NCI-H345 treated with DMSO at 0.1 percent for 48 hours (cell line): ENCODE measurements around the gene PRCC.
"Not testable (repeated sequence)": the region's sequence is repeated elsewhere in the genome, so short reads cannot be mapped to it uniquely, and the experiment has no call there.

Experiments used
- DNase-seq: peaks from one replicate; lab custom pipeline; 2025; ENCODE audit not compliant: unreplicated experiment; lab: John Stamatoyannopoulos, UW

Gene PRCC

DNA sequence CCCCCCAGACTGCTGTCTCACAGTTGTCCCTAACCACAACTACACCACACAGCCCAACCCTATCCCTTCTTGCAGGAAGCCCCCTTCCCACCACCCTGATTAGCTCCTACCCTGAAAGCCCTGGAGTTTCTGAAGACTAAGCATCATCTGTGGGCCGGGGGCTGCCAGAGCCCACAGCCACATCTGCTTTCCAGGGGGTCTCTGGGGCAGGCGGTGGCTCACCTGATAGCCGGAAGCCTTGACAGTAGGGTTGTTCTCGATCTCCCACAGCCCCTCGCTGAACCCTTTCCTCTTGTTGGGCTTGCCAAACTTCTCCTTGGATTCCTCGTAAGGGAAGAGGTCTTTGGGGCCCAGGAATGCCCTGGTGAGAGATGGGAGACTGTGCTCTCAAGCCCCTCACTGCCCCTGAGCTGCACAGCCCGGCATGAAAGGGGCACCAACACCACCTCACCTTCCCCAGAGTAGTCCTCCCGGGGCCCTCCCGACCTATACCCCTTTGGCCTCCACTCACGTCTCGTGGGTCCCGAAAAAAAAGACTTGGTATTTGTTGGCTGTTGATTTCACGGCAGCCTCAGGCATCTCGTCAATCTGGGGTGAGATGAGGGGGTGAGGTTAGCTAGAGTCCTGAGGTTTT is 22.4 kb upstream of the PRCC start:
- DNase-seq, result no peak

DNA sequence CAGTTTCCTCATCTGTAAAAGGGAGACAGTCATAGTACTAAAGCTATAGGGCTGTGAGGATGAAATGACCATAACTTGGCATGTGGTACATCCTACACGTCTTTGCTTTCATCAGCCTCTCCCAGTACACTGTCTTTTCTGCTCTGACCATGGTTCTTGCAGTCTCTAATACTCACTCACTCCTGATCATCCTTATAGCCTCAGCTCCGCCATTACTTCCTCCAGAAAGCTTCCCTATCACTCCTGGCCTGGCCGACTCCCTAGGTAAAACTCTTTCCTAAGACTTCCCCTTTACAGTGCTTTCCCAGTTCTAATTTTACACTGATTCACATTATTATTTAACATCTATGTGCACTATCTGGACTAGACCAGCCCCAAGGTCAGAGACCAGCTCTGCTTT is 21.5 kb upstream of the PRCC start:
- DNase-seq, result no peak

DNA sequence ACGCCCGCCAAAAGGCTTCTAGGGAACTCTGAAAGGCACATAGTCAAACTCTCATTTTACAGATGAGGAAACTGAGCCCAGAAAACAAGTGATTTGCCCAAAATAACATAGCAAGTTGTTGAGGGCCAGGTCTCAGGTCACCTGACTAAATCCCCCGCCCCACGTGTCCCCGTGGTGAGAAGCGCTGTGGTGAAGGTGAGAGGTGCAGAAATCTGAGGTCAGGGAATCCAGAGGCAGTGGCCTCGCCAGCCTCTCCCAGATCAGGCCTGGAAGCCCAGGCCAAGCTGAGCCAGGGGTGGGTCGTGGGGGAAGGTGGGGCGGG is 21.0 kb upstream of the PRCC start:
- DNase-seq, result no peak

DNA sequence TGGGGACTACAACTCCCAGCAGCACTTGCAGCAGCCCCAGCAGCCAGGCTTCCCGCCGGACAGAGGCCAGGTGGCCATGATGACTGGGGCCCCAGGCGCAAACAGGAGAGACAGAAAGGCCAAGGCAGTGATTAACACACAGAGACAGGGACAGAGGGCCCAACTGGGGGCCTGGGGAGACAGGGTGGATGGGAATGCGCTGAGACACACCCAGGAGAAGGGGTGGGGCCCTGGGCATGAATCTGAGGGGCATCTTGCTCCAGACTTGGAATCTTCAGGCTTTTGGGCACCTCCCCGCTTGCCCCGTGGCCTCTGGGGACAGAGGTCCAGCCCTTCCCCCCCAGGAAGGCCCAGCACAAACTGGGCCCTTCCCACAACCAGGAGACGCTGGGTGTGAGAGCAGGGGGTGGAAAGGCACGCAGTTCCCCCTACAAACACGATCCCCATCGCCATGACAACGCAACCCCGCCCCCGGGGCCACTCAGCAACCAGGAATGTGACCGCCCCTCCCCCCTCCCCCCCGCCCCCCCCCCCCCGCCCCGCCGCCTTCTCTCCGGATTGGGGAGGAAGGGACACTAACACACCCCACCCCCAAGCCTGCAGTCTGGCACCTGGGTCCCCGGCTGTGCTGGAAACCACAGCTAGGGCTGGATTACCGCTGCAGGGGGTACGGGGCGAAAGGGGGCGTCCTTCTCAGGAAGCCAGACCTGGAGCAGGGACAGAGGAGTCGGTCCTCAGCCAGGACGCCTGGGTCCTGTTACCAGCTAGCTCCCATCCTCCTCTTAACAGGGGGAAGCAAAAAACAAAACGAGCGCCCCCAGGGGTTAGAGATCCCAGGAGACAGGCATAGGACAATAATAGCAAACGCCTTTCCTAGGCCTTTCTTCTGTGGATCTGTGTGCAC is 20.4 kb upstream of the PRCC start:
- peak; percentile 34 for DNase-seq

DNA sequence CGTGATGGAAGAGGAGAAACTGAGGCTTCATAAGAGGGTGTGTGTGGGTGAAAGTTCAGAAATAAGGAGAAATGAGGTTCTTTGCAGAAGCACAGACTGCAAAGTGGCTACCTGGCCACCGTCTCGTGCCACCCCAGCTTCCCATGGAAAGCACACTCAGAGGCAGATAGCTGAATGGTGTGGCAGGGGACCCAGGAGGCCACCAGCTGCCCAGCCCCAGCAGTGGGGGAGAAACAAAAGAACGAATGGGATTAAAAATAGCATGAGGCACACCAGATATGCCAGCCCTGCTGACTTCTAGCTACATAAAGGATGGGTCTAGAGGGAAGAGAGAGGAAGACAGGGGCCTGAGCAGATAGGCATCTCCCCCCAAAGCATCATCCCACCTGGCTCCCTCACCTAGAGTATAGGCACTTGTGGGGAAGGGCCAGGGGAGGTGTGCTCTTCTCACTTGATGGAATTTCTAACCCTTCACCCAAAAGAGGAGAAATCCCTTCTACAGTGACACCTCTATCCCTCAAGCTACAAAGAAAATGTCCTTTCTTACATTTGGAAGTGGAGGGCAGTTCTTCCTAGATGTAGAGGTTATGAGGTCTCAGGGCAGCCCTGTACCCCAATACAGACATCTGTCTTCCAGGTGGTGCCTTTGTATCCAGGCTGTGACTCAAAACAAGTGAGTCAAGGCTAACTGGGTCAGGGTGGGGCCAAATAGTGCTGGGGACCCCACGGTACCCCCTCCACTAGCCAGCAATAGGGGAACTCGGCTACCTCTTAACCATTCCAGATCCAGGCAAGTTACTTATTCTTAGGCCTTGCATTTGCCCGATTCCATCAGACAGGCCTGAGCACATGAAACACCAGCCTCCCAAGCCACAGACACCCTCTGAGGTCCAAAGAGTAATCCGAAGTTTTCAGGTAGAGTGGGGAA is 19.3 kb upstream of the PRCC start:
- DNase-seq, result no peak

DNA sequence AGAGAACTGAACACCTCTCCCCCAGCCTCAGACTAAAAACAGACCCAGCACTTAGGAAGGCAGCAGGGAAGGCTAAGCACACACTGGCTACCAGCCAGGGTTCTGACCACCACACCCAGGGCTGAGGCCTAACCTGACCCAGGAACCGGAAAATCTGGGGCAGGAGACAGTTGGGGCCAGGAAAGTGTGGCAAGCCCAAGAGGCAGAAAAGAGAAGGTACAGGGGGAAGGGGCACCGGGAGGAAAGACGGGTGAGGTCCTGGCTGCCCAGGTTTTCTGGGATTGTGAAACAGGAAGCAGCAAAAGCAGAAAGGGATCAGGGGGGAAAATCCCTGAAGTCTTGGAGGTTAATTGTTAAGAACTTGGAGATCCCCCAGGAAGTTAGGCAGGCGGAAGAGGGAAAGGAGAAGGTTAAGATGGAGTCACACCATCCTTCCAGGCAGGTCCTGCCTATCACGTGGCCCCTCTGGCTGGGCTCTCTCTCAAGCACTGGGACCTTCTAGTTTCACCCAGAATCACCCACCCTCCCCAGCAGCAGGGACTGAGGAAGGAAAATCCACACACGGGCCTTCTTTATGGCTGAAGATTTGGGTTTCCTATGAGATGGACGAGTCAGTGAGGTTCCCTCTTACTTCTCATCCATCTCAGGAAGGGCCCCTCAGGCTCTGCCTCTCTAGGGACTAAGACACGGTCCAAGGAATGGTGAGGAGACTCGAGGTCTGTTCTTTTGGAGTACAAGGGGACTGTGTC is 18.5 kb upstream of the PRCC start:
- no peak for DNase-seq

DNA sequence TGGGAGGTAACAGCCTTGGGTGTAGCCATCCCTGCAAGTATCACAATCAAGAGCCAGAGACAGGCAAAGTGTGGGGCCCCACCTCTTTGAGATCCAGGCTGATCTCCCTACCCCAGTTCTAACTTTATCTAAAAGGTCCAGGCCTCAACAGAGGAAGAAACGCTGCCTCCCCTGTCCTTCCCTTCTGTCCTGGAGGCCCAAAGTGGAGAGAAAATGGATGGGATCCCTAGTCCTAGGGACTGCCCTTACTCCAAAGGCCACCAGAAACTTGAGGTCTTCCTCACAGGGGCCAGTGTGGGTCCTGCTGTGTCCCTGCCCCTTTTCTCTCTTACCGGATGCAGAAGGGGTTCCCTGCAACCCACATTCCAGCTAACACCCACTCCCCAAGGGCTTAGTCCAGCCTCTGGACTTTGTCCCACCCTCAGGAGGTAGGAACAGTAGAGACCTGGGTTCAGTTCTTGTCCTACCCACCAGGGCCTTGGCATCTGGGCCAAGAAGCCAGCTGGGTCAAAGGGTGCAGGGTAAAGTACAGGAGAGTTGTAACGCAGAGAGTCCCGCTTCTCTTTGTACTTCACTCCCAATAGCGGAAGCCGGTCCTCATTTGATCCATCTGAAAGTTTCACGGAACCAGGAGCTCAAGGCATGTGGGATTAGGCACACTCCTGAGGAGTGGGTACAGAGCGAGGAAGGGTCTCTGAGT is 17.8 kb upstream of the PRCC start:
- no peak for DNase-seq

DNA sequence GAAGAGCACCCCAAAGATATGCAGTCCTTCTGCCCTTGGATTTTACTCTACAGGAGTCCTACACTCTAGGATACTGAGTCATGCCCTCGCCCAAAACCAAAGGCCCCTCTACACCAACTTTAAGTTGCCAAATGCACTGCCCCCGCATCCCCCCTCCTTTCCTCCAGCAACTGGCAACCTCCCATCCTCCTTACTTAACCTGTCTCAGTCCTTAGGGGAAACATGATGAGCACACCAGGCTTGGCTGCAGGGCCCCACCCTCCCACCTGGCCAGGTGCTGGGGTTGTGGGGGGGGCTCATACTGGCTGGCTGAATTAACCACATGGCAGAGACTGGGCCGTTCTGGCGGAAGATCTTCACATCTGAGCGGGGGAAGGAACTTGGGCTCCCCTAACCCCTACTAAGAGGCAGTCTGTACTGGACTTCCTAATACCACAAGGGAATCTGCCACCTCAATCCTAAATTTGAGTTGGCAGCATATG is 17.1 kb upstream of the PRCC start:
- DNase-seq, result no peak

DNA sequence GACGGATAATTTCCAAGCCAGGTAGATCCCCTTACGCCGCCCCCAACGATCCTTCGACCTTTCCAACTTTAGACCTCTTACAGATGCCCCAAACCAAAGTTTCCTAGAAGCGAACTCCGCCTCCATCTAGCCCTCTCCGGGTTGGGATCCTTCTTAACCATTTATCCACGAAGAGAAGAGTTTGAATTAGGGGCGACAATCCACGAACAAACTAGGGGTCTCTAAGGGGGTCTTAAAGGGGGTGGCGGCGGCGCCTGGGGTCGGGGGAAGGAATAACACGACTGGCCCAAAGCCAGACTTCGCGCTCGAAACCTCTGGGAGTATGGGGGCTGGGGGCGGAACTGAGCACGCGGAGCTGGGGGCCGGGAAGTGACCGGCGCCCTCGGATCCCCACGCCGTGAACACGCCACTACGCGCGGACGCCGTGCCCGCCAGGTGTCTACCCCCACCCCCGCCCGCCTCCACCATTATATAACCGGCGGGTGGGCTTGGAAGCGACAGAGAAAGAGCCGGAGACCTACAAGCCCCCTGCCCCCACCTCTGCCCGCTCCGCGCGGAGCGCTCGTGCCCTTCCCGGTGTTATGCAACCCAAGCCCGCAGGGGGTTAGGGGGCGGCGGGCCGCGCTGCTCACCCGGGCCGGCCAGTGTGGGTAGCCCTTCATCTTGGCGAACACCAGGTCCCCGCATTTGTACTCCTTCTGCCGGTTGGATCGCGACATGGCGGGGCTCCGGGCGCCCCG is 16.5 kb upstream of the PRCC start:
- no peak for DNase-seq

DNA sequence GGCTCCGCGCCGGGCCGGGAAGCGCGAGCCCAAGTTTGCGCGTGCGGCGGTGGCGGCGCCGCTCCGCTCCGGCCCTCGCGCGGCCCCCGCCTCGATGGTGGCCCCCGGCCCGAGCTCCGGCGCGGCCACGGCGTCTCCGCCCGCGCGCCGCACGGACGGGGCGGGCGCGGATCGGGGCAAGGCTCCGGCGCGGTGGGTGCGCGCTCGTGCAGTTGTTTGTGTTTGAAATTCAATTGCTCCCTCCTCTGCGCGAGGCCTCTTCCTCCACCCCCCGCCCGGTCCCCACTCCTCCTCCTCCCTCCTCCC is 15.9 kb upstream of the PRCC start, which contains the start of gene HDGF:
TSS of gene HDGF (minus strand) at position 225 of the 306 bp plus-strand sequence. CDS start 246 bp downstream, outside the sequence.
- DNase-seq, result no peak

DNA sequence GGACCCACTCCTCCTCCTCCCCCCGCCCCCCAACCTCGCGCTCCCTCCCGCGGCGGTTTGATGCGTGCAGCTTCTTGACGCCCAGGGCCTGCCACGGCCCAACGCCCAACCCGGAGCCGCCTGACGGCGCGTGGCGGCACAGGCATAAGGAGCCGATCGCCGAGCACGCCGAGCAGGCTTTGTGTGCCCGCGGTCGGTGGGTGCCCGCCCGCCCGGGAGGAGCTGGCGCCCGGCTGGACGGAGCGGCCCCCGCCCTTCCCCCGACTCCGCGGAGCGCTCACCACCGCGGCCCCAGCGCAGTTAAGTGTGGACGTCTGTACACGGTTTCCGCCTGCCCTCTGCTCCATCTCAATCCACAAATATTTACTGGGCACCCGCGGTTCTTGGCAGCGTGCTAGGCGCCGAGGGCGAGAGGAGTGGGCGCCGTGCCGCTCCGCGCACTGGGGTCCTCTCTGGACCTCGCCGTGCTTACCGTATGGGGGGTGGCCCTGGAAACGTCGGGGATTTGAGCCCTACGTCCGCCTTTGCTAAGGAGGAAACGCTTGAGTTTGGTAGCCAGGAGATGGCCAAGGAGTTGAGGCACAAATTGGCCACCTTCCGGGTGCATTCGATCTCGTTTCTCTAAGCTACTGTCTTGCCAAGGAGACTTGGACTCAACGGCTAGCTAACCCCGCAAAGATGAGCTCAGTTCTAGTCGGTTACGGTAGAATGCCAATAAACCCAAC is 15.4 kb upstream of the PRCC start:
- DNase-seq, result peak; percentile 83

DNA sequence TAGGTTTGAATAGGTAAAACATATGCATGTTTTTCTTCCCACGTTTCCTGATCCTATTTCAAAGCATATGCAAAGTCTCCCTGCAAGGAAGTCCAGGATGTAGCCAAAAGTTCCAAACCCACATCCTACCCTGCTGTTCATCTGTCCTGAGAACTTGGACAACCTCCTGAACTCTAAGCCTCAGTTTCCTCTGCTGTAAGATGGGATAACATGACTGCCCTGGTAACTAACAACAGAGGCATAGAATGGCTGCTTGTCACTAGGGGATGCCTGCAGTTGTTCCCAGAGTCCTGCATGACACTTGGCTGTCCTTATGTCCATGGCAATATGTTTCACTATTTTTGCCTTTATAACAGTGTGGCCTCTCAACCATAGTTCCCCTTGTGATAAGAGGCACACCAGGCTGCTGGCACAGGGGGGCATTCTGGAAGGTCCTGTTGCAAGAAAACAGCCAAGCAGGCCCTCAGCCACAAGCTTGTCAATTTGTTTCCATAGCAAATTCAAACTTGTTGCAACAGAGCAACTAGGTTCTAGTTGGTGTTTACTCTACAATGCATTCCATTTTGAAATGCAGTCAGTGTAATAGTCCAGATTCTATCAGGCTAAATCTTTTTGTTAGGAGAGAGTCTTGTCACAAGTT is 14.4 kb upstream of the PRCC start:
- DNase-seq, result no peak

DNA sequence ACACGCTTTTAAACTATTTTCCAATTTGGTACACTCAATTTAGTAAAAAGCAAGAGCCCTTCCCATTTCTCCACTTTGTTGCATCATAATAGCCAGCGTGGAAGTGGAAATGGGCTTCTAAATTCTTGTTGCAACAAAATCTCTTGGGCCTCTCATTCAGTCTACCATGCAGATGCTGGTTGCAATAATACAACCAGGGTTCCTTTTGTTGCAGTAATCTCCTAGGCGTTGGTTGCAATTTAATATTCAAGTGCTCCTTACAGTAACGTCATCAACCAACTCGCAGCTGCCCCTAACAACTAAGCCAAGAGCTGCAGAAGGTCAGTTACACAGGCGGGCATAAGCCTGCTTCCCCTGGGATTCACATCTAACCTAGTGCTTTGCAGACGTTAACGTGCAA is 13.1 kb upstream of the PRCC start:
- DNase-seq, result no peak

DNA sequence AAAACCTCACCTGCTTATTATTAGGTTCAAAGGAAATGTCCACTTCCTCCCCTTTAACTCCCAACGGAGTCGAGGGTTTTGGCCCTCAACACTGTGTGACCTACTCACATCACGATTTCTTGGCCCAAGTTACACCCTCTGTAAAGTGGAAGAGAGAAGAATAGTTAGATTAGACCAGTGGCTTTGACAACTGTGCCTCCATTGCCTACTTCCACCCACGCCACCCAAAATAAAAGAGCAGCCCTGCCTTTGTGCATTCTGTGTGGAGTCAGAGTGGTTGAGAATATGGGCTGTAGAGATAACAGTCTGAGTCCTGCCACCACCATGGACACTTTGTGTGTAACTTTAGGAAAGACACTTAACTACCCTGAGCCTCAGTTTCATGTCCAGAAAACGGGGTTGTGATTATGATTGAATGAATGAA is 11.8 kb upstream of the PRCC start:
- DNase-seq, result no peak

DNA sequence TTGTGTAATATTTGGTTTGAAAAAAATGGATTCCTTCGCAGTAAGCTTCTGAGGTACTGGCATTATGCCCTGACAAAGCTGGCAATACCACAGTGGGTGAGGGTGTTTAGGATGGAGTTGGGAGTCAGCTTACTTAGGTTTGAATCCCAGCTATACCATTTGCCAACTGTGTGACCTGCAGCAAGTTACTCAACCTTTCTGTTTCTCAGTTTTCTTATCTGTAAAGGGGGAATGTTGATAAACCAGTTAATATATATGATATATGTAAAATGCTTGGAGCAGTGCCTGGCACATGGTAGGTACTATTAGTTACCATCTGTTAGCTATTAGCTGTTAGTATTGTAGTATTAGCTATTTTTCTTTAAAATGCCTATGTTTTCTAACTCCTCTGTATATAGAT is 11.0 kb upstream of the PRCC start:
- no peak for DNase-seq

DNA sequence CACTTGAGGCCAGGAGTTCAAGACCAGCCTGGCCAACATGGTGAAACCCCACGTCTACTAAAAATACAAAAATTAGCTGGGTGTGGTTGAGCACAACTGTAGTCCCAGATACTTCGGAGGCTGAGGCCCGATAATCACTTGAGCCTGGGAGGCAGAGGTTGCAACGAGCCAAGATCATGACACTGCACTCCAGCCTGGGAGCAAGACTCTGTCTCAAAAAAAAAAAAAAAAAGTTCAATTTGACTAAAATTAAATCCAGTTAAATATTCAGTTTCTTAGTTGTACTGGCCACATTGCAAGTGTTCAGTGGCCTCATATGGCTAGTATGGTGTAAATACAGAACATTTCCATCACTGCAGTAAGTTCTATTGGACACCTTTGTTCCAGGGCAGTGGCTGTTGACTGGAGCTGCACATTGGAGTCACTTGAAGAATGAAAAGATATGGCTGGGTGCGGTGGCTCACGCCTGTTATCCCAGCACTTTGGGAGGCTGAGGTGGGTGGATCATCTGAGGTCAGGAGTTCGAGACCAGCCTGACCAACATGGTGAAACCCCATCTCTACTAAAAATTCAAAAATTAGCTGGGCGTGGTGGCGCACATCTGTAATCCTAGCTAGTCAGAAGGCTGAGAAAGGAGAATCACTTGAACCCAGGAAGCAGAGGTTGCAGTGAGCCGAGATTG is 9.6 kb upstream of the PRCC start:
- not testable (repeated sequence) for DNase-seq

DNA sequence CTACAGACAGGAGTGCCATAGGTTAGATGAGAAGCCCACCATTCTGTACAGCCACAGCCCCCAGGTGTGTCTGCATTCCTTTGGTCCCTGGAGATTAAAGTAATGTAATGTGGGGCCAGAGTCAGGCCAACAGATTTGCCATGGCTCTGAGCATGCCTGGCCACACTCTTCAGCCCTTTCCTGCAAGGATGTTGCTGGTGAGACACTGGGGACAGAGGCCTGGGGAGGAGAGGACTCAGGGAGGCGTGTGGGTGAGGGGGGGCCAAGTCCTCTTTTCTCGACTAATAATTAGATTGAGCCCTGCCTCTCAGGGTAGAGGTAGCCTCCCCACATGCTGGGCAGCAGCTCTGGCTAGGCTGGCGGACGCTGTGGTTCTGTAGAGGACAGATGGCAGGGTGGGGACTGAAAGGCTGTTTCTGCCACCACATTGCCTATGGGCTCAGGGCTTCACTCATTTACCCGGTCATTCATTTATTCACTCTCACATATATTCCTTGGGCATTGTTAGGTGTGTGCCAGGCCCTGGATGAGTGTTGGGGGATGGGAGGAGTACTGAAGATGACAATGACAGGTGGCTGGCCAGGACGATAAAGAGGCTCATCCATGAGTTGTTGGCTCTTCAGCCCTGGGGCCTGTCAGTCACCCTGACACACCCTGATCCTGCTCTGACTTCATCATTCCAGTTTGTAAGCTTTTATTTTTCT is 7.1 kb upstream of the PRCC start:
- DNase-seq, result no peak
